NB4 (cell line): ENCODE measurements around the gene CDHR1.

Source experiments
- POLR2A ChIP-seq: IDR thresholded peaks from 2 replicates; pipeline ENCODE4 v1.6.1; 2011; ENCODE audit warnings: mild to moderate bottlenecking; ENCODE audit not compliant: insufficient read length; ENCODE audit errors: extremely low read depth
- TF ChIP-seq, protein P1 (sequence below): IDR thresholded peaks from one replicate; pipeline ENCODE4 v1.5.1; 2012; ENCODE audit warnings: low read depth, low read length

GRCh38 chr10:84256510-84257342 lies 62.4 kb downstream of the CDHR1 start:
- TF ChIP-seq POLR2A: no peak
- TF ChIP-seq, protein P1, sequence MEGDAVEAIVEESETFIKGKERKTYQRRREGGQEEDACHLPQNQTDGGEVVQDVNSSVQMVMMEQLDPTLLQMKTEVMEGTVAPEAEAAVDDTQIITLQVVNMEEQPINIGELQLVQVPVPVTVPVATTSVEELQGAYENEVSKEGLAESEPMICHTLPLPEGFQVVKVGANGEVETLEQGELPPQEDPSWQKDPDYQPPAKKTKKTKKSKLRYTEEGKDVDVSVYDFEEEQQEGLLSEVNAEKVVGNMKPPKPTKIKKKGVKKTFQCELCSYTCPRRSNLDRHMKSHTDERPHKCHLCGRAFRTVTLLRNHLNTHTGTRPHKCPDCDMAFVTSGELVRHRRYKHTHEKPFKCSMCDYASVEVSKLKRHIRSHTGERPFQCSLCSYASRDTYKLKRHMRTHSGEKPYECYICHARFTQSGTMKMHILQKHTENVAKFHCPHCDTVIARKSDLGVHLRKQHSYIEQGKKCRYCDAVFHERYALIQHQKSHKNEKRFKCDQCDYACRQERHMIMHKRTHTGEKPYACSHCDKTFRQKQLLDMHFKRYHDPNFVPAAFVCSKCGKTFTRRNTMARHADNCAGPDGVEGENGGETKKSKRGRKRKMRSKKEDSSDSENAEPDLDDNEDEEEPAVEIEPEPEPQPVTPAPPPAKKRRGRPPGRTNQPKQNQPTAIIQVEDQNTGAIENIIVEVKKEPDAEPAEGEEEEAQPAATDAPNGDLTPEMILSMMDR: peak; percentile 30
